Heart left ventricle (tissue), 13 donors: ENCODE results near the gene NEMP2.

Experiments
- POLR2A ChIP-seq, 2 donors: fragments of 450-650 bp; IDR thresholded peaks; one replicate each; pipeline ENCODE4 v1.6.1; 2017; ENCODE audit warnings: antibody characterized with exemption in 2 of 2, mild to moderate bottlenecking in 2 of 2, moderate library complexity in 2 of 2
- TF ChIP-seq, protein P1 (sequence below), 12 donors: fragments of 200-600 bp; sonication (generic) in 4 of 12; IDR thresholded peaks; one replicate each; pipeline versions ENCODE4 v1.5.0 to v1.8.0; 2018 to 2022; ENCODE audit warnings: antibody characterized with exemption in 12 of 12, mild to moderate bottlenecking in 5 of 12
- donor health status: ischemic (EF 13 %, LVEDD 7.1; RV severe dilation, severe dysfunction).
- donor health status: DM: no; HTN: yes; CAD: no.
- donor health status: DM: no; HTN: no; CAD: no.
- donor health status: ischemic (EF 25% LVEDD 6.9; RV normal size, moderate dysfunction).
- donor health status: ischemic (EF 25% LVEDD 5.7; RV mildly dilated, moderate dysfunction).
- donor health status: ischemic (EF 35%, LVEDD 5.7; RV mildly dilated, moderate dysfunction).
- donor health status: nonischemic (EF 11% LVEDD 7.7; RV severe dilation, severe dysfunction).
- donor health status: DM: yes; HTN: yes; CAD: no.
- donor health status: PGD.
- donor health status: ischemic (EF 29% LVEDD 5.4; RV normal size, mild dysfunction).
- donor health status: nonischemic (EF 23%, LVEDD 6.1; RV moderate dilation, normal function).

DNA sequence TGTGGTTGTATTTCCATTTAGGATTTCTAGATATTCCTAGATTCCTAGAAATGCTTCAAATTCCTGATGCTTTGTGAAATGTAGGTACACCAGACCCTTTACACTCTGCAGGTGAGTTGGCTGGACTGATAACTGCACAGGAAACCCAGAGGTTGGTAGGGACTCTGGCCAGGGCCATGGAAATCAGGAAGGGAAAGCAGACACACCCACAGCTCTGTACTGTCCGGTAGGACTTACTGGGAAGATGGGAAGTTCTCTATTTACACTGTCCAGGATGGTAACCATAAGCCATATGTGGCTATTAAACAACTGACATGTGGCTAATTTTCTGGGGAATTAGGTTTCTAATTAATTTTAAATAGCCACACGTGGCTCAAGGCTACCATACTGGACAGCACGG lies 31.4 kb downstream of the NEMP2 start:
- TF ChIP-seq, protein P1, sequence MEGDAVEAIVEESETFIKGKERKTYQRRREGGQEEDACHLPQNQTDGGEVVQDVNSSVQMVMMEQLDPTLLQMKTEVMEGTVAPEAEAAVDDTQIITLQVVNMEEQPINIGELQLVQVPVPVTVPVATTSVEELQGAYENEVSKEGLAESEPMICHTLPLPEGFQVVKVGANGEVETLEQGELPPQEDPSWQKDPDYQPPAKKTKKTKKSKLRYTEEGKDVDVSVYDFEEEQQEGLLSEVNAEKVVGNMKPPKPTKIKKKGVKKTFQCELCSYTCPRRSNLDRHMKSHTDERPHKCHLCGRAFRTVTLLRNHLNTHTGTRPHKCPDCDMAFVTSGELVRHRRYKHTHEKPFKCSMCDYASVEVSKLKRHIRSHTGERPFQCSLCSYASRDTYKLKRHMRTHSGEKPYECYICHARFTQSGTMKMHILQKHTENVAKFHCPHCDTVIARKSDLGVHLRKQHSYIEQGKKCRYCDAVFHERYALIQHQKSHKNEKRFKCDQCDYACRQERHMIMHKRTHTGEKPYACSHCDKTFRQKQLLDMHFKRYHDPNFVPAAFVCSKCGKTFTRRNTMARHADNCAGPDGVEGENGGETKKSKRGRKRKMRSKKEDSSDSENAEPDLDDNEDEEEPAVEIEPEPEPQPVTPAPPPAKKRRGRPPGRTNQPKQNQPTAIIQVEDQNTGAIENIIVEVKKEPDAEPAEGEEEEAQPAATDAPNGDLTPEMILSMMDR (IDR thresholded peaks at IDR 0.05), result no peak
- TF ChIP-seq POLR2A (IDR thresholded peaks at IDR 0.05), result no peak
